ENCODE data around the gene PAQR3. TPM values are rescaled to one million over a fixed set of nuclear protein-coding genes. Genes with fewer than 3 reads are reported as not detected.

PAQR3 gene
- total and polyA plus RNA-seq, 10 donors = 3.4 to 14.5 (median 7.6) TPM

DNA sequence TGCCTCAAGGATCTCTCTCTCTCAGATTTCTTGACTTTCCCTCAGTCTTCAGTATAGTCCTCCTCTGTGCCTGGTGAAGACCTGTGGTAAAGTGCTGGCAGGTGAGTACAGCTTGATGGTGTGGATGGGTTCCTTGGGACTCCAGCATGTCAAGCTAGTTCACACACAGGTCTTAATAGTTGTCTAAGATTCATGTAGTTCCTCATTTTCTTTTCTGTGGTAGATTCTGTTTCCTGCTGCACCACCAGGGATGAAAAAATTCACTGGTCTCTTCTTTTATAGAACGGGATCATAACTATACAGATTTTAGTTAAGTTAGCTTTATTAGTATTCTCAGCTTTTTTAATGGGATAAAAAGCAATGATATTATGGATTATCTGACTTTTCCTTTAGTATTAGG lies 32.5 kb upstream of the PAQR3 start:
- H3K27me3 ChIP-seq (replicated peaks in 1 of 7) = no peaks in the 10 kb centered on the region
- H3K4me3 ChIP-seq = no peak overlapping the region
- H3K9me3 ChIP-seq = no peaks in the 10 kb centered on the region
- H3K27ac ChIP-seq = no peak overlapping the region
- WGBS, 5 donors = 14 to 35% (median 27%) methylated on average over 1 of the region's 1 CpG
- intact Hi-C loops (cut with DNase I; ENCODE audit: low total_unique reads) = no loop called here
- H3K4me1 ChIP-seq = no peaks in the 10 kb centered on the region
- no peaks in the 10 kb centered on the region for H3K36me3 ChIP-seq
- TF ChIP-seq POLR2AphosphoS5 (IDR thresholded peaks at IDR 0.05) (no peak), POLR2A (IDR thresholded peaks at IDR 0.05) (no peak)
- TF ChIP-seq, protein P1, sequence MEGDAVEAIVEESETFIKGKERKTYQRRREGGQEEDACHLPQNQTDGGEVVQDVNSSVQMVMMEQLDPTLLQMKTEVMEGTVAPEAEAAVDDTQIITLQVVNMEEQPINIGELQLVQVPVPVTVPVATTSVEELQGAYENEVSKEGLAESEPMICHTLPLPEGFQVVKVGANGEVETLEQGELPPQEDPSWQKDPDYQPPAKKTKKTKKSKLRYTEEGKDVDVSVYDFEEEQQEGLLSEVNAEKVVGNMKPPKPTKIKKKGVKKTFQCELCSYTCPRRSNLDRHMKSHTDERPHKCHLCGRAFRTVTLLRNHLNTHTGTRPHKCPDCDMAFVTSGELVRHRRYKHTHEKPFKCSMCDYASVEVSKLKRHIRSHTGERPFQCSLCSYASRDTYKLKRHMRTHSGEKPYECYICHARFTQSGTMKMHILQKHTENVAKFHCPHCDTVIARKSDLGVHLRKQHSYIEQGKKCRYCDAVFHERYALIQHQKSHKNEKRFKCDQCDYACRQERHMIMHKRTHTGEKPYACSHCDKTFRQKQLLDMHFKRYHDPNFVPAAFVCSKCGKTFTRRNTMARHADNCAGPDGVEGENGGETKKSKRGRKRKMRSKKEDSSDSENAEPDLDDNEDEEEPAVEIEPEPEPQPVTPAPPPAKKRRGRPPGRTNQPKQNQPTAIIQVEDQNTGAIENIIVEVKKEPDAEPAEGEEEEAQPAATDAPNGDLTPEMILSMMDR (IDR thresholded peaks at IDR 0.05 in 8 of 11, conservative IDR thresholded peaks at IDR 0.05 in 3 of 11) = no peak
- DNase-seq = no peak

DNA sequence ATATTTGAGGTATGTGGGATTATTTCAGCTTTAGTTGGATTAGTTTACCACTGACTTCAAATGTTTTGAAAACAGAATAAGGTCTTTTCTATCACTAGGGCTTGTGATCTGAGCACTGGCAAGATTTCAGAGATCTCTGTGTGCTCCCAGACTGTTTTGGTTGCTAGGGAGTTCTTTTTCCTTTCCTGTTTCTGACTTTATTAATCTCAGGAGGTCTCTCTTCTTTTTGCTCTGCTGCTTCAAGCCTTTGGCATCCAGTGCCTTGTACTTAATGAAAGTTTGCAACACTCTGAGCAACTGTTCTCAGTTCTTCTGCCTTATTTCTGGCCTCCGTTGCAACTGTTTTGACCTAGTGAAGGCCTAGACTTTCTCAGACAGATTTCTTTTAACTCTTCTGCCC lies 32.1 kb upstream of the PAQR3 start:
- no peaks in the 10 kb centered on the region for H3K27me3 ChIP-seq (replicated peaks in 1 of 7)
- no peak overlapping the region for H3K4me3 ChIP-seq
- no peaks in the 10 kb centered on the region for H3K4me1 ChIP-seq
- DNase-seq = no peak
- H3K27ac ChIP-seq = no peak overlapping the region
- 77 to 86% (median 82%) methylated on average over 1 of the region's 1 CpG for WGBS, 5 donors
- no peaks in the 10 kb centered on the region for H3K9me3 ChIP-seq
- TF ChIP-seq, protein P1 (IDR thresholded peaks at IDR 0.05 in 8 of 11, conservative IDR thresholded peaks at IDR 0.05 in 3 of 11) = no peak
- no peak for TF ChIP-seq POLR2AphosphoS5 (IDR thresholded peaks at IDR 0.05)
- no peak for TF ChIP-seq POLR2A (IDR thresholded peaks at IDR 0.05)
- intact Hi-C loops (cut with DNase I; ENCODE audit: low total_unique reads) = no loop called here
- no peaks in the 10 kb centered on the region for H3K36me3 ChIP-seq

DNA sequence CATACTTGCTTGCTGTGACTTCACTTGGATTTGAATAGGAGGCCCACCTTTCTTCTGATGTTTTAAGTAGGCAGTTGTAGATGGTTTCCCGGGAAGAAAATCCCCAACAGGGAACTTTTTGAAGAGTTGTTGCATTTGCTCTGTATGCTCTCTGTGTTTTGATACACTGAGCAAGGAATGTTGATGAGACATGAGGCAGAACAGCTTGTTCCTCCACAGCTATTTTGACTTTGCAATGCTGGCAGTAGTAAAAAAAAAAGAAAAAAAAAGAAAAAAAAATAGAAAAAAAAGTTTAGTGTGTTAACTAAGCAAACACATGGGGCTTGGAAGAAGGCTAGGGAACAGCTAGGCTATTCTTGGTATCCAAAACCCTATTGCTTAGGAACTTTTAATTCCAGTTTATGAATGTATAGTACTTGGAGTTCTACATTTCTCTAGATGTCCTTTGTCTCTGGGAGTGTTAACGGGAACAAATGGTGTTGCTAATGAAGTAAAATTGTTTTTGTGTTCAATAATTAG lies 23.4 kb upstream of the PAQR3 start:
- WGBS, 5 donors = 86 to 93% (median 92%) methylated on average over 2 of the region's 2 CpGs
- DNase-seq = no peak
- no peaks in the 10 kb centered on the region for H3K36me3 ChIP-seq
- intact Hi-C loops (cut with DNase I; ENCODE audit: low total_unique reads) = no loop called here
- H3K4me3 ChIP-seq = no peak overlapping the region
- no peaks in the 10 kb centered on the region for H3K4me1 ChIP-seq
- H3K27ac ChIP-seq = no peak overlapping the region
- TF ChIP-seq, protein P1 (IDR thresholded peaks at IDR 0.05 in 8 of 11, conservative IDR thresholded peaks at IDR 0.05 in 3 of 11) = no peak
- TF ChIP-seq POLR2A (IDR thresholded peaks at IDR 0.05) (no peak), POLR2AphosphoS5 (IDR thresholded peaks at IDR 0.05) (no peak)
- H3K27me3 ChIP-seq (replicated peaks in 1 of 7) = no peaks in the 10 kb centered on the region
- no peaks in the 10 kb centered on the region for H3K9me3 ChIP-seq

DNA sequence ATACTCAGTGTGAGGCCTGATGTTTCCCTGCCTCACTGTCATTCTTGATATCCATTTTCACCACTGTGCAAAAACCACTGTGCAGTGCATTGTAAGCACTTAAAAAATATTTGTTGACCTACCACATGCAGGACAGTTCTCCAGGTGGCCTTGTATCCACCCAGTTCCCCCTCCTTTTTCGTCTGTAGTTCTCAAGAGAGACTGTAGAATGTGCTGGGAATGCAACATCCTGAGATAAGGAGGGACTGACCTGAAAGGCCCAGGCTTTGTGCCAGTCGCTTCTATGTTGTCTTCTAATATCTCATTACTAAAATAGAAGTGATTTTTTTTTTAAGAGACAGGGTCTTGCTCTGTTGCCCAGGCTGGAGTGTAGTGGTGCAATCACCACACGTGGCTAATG lies 21.7 kb upstream of the PAQR3 start:
- Histone ChIP-seq H3K9me3 (no peaks in the 10 kb centered on the region), H3K36me3 (no peaks in the 10 kb centered on the region), H3K4me3 (no peak overlapping the region), H3K27me3 (replicated peaks in 1 of 7) (no peaks in the 10 kb centered on the region), H3K4me1 (no peaks in the 10 kb centered on the region), H3K27ac (no peak overlapping the region)
- TF ChIP-seq POLR2AphosphoS5 (IDR thresholded peaks at IDR 0.05) = no peak
- TF ChIP-seq POLR2A (IDR thresholded peaks at IDR 0.05) = no peak
- intact Hi-C loops (cut with DNase I; ENCODE audit: low total_unique reads) = no loop called here
- no peak for DNase-seq
- 59 to 80% (median 73%) methylated on average over 3 of the region's 3 CpGs for WGBS, 5 donors

DNA sequence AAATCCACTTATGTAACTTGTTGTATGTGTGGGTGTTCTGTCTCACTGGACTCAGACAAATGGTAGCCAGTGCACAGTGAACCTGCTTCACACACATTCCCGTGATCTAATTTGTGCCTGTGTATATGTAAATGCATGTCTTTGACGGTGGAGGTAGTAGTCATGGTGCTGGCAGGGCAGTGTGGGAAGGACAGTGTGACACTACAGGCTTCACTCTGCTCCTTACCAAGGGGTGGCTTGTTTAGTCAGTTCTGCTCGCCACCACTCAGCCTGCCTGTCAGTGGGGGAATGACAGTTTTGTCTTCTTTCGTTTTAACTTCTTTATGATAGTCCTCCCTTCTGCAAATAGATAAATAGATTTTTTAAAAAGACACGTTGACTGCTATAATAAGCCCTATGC lies 17.7 kb upstream of the PAQR3 start:
- no peak for DNase-seq
- Histone ChIP-seq H3K4me3 (no peak overlapping the region), H3K9me3 (no peaks in the 10 kb centered on the region), H3K27ac (no peak overlapping the region), H3K27me3 (replicated peaks in 1 of 7) (no peaks in the 10 kb centered on the region), H3K4me1 (no peaks in the 10 kb centered on the region), H3K36me3 (no peaks in the 10 kb centered on the region)
- WGBS, 5 donors = 84 to 92% (median 92%) methylated on average over 5 of the region's 5 CpGs
- TF ChIP-seq, protein P1 (IDR thresholded peaks at IDR 0.05 in 8 of 11, conservative IDR thresholded peaks at IDR 0.05 in 3 of 11) = no peak
- TF ChIP-seq POLR2A (IDR thresholded peaks at IDR 0.05) = no peak
- TF ChIP-seq POLR2AphosphoS5 (IDR thresholded peaks at IDR 0.05) = no peak
- intact Hi-C loops (cut with DNase I; ENCODE audit: low total_unique reads) = no loop called here
